K562 (cell line): ENCODE measurements around the gene EHBP1. TPM values are rescaled to one million over a fixed set of nuclear protein-coding genes. Genes with fewer than 3 reads are reported as not detected.

Experiments
- ATAC-seq: fragments of 200-7000 bp; cut with Tn5 transposase; 3 replicates; pipeline ENCODE4 v1.9.1; 2020; ENCODE audit warnings: moderate library complexity
- BruUV-seq: library from RNA; stranded (reverse); fragments of 400-500 nt; replicated peaks from 2 replicates; lab custom pipeline; 2021; lab: Mats Ljungman, UMichigan
- CTCF ChIA-PET: fragments of 300-600 bp; formaldehyde crosslinking; extraction: SDS; loops from one replicate; lab custom pipeline; 2021; ENCODE audit warnings: low intra/inter-chr PET ratio; lab: Yijun Ruan, JAX
- POLR2A ChIA-PET: fragments of 300-600, 350-650 bp; sonication (Branson Sonifier 250); formaldehyde crosslinking; extraction: SDS; loops from one replicate; lab custom pipeline; 2021; ENCODE audit warnings: antibody characterized with exemption, inconsistent platforms; lab: Yijun Ruan, JAX
- DNase-seq, 4 experiments: peaks; one replicate each; pipeline versions ENCODE4 v3.0.0 to v3.0.0-alpha.2; 2011 to 2018; ENCODE audit warnings: low spot score in 3 of 4, mixed read lengths in 3 of 4; ENCODE audit errors: extremely low read depth in 1 of 4
- FAIRE-seq: peaks from 2 replicates; lab custom pipeline; 2011; peaks lifted over from hg19 to GRCh38; lab: Jason Lieb, UNC
- H2AFZ ChIP-seq: 2 replicates; pipeline ENCODE4 v1.6.0; 2011; ENCODE audit warnings: low read depth, low read length, control low read depth, inconsistent platforms
- H3K27ac ChIP-seq: fragments of 200-600 bp; 3 replicates; pipeline ENCODE4 v1.8.0; 2011; ENCODE audit warnings: low read depth, mild to moderate bottlenecking, control low read depth, inconsistent platforms, low read length, moderate library complexity, mixed read lengths; ENCODE audit errors: extremely low read depth
- H3K27me3 ChIP-seq, 2 experiments: fragments of 300-600 bp in 1 of 2; 2 replicates in 1 of 2; 3 replicates in 1 of 2; pipeline versions ENCODE4 v1.6.0 to v1.8.0; 2011; ENCODE audit warnings: inconsistent platforms in 2 of 2, low read length in 2 of 2, mild to moderate bottlenecking in 1 of 2, mixed read lengths in 1 of 2, moderate library complexity in 1 of 2; ENCODE audit not compliant: control insufficient read depth in 2 of 2, insufficient read depth in 2 of 2
- H3K36me3 ChIP-seq: fragments of 300-600 bp; 3 replicates; pipeline ENCODE4 v1.8.0; 2011; ENCODE audit warnings: mild to moderate bottlenecking, low read length, inconsistent platforms; ENCODE audit not compliant: control insufficient read depth, insufficient read depth
- H3K4me1 ChIP-seq, 2 experiments: fragments of 200-600 bp in 1 of 2; replicated peaks in 1 of 2; 2 replicates in 1 of 2; 3 replicates in 1 of 2; pipeline versions ENCODE4 v1.5.1 to v1.8.0; 2011; ENCODE audit warnings: inconsistent platforms in 2 of 2, low read length in 2 of 2, mild to moderate bottlenecking in 1 of 2, mixed read lengths in 1 of 2, moderate library complexity in 1 of 2; ENCODE audit not compliant: control insufficient read depth in 2 of 2, insufficient read depth in 2 of 2
- H3K4me2 ChIP-seq: 2 replicates; pipeline ENCODE4 v1.6.1; 2011; ENCODE audit warnings: low read length, control low read depth, inconsistent platforms, mixed read lengths; ENCODE audit not compliant: insufficient read depth
- H3K4me3 ChIP-seq: fragments of 200-600 bp; sonication (generic), shearing (Covaris generic); 2 replicates; pipeline ENCODE4 v1.5.1; 2016; ENCODE audit warnings: control low read depth, inconsistent platforms
- H3K79me2 ChIP-seq: fragments of 200-600 bp; 3 replicates; pipeline ENCODE4 v1.8.0; 2011; ENCODE audit warnings: low read length, inconsistent platforms; ENCODE audit not compliant: control insufficient read depth, insufficient read depth
- H3K9ac ChIP-seq, 2 experiments: 2 replicates each; pipeline versions ENCODE4 v1.6.0 to v1.6.1; 2011; ENCODE audit warnings: low read depth in 2 of 2, low read length in 2 of 2, control low read depth in 1 of 2, inconsistent platforms in 1 of 2, mild to moderate bottlenecking in 1 of 2, mixed read lengths in 1 of 2; ENCODE audit not compliant: insufficient read depth in 1 of 2
- H3K9me1 ChIP-seq: one replicate; pipeline ENCODE4 v1.6.0; 2011; ENCODE audit warnings: inconsistent platforms, mild to moderate bottlenecking, low read length, moderate library complexity; ENCODE audit not compliant: control insufficient read depth, insufficient read depth
- H3K9me3 ChIP-seq: replicated peaks from 2 replicates; pipeline ENCODE4 v1.5.1; 2011; ENCODE audit warnings: low read depth, low read length, inconsistent platforms; ENCODE audit not compliant: control insufficient read depth, insufficient read depth
- H4K20me1 ChIP-seq: replicated peaks from 2 replicates; pipeline ENCODE4 v1.6.1; 2011; ENCODE audit warnings: low read length, inconsistent platforms, mixed read lengths; ENCODE audit not compliant: control insufficient read depth, insufficient read depth
- GABPB1 ChIP-seq: sonication (generic); formaldehyde crosslinking; IDR thresholded peaks from 2 replicates; pipeline ENCODE4 v1.8.0; 2022; ENCODE audit warnings: mild to moderate bottlenecking, missing genetic modification reagents
- KLF13 ChIP-seq: fragments of 450-650 bp; IDR thresholded peaks from 2 replicates; pipeline ENCODE4 v1.6.1; 2016; ENCODE audit warnings: missing genetic modification characterization, low read depth, mild to moderate bottlenecking, missing compliant biosample characterization, moderate library complexity, borderline replicate concordance
- NEUROD1 ChIP-seq: fragments of 150-350 bp; IDR thresholded peaks from 2 replicates; pipeline ENCODE4 v1.6.1; 2014; ENCODE audit warnings: borderline replicate concordance, low read length, low read depth; ENCODE audit not compliant: partially characterized antibody
- ZBTB7A ChIP-seq: IDR thresholded peaks from 2 replicates; pipeline ENCODE4 v1.6.1; 2011; ENCODE audit warnings: low read depth, mild to moderate bottlenecking, low read length, moderate library complexity, borderline replicate concordance; ENCODE audit not compliant: control insufficient read depth
- ZNF785 ChIP-seq: fragments of 250-450 bp; sonication (Bioruptor Pico); IDR thresholded peaks from 2 replicates; pipeline ENCODE4 v1.4.0; 2020; ENCODE audit warnings: mild to moderate bottlenecking
- WGBS: fragments of 100-300 bp; shearing (Covaris generic); methylation state at CpG from one replicate; pipeline ENCODE4 v1.1.6; 2016; ENCODE audit warnings: low coverage, mixed read lengths; ENCODE audit not compliant: insufficient coverage; ENCODE audit errors: missing lambda C conversion rate; 5-methylcytosine and 5-hydroxymethylcytosine counted together
- in situ Hi-C: fragments of 300-500 bp; cut with MboI; formaldehyde crosslinking; loops from 4 replicates; pipeline ENCODE4 v1.15.0; 2018; ENCODE audit warnings: inconsistent platforms, mixed read lengths
- intact Hi-C: fragments of 100-400 bp; cut with micrococcal nuclease; formaldehyde crosslinking; loops from 2 replicates; pipeline ENCODE4 v1.14.2; 2022
- polyA plus RNA-seq, 8 experiments: library from polyadenylated mRNA; depleted of rRNA in 4 of 8; stranded (reverse) in 5 of 8; unstranded in 3 of 8; fragments of >200 nt; fragmentation: Nextera tagmentation in 2 of 8; fragmentation: Illumina TruSeq in 1 of 8; extraction: Ambion mirVana in 2 of 8; extraction: Trizol in 1 of 8; gene quantifications; 2 replicates each; pipeline versions ENCODE4 v1.2.1 to v1.2.3, GENCODE V29; 2011 to 2014; ENCODE audit warnings: inconsistent platforms in 1 of 8, missing spikeins in 1 of 8
- total RNA-seq, 7 experiments: library from RNA; depleted of rRNA in 6 of 7; stranded (reverse); fragments of >200 nt in 6 of 7; fragmentation: Illumina TruSeq in 2 of 7; extraction: Trizol in 2 of 7; gene quantifications; 2 replicates each; pipeline versions ENCODE4 v1.2.1 to v1.2.3, GENCODE V29; 2011 to 2021; ENCODE audit warnings: low replicate concordance in 1 of 7
- TF ChIP-seq, protein P1 (sequence below): fragments of 450-650 bp; formaldehyde crosslinking; IDR thresholded peaks from 2 replicates; pipeline ENCODE4 v1.4.0; 2020; ENCODE audit warnings: mild to moderate bottlenecking
- TF ChIP-seq, protein P2 (sequence below): fragments of 250-450 bp; sonication (Bioruptor Pico); IDR thresholded peaks from 2 replicates; pipeline ENCODE4 v1.4.0; 2020; ENCODE audit warnings: mild to moderate bottlenecking, moderate library complexity, borderline replicate concordance

Gene EHBP1
- total and polyA plus RNA-seq, 9 of the 15 experiments (the other 6 are each of a cell fraction or from before 2014, with no cell fraction given): 8.9 to 26.6 (median 19.3) TPM

DNA sequence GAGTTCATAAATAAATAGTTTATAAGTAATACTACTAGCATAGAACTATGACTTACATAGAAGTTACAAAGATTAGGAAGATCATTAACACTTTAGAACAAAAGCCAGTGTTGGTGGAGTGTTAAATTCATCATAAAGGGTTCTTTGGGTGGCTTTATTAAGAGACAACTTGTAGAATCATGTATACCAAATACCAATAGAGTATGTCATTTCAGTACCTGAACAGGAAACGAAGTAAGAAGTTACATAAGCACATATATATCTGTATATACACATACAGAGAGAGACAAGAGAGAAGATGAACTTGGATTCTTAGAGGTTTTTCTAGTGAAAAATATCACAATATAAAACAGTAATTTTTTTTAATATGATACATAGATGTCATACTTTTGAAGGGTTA, 262.7 kb downstream of the EHBP1 start:
- no peaks in the 10 kb centered on the region for H3K27me3 ChIP-seq
- FAIRE-seq (no peak), DNase-seq (no peak), ATAC-seq (no peak)
- no peak overlapping the region for H3K27ac ChIP-seq
- H3K79me2 ChIP-seq: no peaks in the 10 kb centered on the region
- H2AFZ ChIP-seq: no peak overlapping the region
- intact Hi-C loops (no loop called here), in situ Hi-C loops (no loop called here)
- no peaks in the 10 kb centered on the region for H4K20me1 ChIP-seq
- H3K9me1 ChIP-seq: no peaks in the 10 kb centered on the region
- ChIA-PET POLR2A (no interaction called here), CTCF (no interaction called here)
- 65% methylated on average over 1 of the region's 1 CpG for WGBS
- H3K4me2 ChIP-seq: no peak overlapping the region
- peaks cover 4 to 7% of the 10 kb centered on the region in 2 experiments; a peak in 3 of 5 replicates for H3K4me1 ChIP-seq
- no peak overlapping the region for H3K9ac ChIP-seq
- H3K9me3 ChIP-seq: no peaks in the 10 kb centered on the region
- no TSS peak for BruUV-seq
- TF ChIP-seq NEUROD1 (no peak), KLF13 (tag) (no peak), GABPB1 (no peak), ZNF785 (CRISPR knock-in tag) (no peak), ZBTB7A (no peak)
- TF ChIP-seq, protein P1, sequence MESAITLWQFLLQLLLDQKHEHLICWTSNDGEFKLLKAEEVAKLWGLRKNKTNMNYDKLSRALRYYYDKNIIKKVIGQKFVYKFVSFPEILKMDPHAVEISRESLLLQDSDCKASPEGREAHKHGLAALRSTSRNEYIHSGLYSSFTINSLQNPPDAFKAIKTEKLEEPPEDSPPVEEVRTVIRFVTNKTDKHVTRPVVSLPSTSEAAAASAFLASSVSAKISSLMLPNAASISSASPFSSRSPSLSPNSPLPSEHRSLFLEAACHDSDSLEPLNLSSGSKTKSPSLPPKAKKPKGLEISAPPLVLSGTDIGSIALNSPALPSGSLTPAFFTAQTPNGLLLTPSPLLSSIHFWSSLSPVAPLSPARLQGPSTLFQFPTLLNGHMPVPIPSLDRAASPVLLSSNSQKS: no peak
- TF ChIP-seq, protein P2, sequence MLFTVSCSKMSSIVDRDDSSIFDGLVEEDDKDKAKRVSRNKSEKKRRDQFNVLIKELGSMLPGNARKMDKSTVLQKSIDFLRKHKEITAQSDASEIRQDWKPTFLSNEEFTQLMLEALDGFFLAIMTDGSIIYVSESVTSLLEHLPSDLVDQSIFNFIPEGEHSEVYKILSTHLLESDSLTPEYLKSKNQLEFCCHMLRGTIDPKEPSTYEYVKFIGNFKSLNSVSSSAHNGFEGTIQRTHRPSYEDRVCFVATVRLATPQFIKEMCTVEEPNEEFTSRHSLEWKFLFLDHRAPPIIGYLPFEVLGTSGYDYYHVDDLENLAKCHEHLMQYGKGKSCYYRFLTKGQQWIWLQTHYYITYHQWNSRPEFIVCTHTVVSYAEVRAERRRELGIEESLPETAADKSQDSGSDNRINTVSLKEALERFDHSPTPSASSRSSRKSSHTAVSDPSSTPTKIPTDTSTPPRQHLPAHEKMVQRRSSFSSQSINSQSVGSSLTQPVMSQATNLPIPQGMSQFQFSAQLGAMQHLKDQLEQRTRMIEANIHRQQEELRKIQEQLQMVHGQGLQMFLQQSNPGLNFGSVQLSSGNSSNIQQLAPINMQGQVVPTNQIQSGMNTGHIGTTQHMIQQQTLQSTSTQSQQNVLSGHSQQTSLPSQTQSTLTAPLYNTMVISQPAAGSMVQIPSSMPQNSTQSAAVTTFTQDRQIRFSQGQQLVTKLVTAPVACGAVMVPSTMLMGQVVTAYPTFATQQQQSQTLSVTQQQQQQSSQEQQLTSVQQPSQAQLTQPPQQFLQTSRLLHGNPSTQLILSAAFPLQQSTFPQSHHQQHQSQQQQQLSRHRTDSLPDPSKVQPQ: no peak
- no peak overlapping the region for H3K4me3 ChIP-seq
- no peaks in the 10 kb centered on the region for H3K36me3 ChIP-seq
